Heart left ventricle (tissue), 13 donors: ENCODE data around the gene ADAMTSL1.

Experiments
- POLR2A ChIP-seq, 2 donors: fragments of 450-650 bp; IDR thresholded peaks; one replicate each; pipeline ENCODE4 v1.6.1; 2017; ENCODE audit warnings: antibody characterized with exemption in 2 of 2, mild to moderate bottlenecking in 2 of 2, moderate library complexity in 2 of 2
- TF ChIP-seq, protein P1 (sequence below), 12 donors: fragments of 200-600 bp; sonication (generic) in 4 of 12; IDR thresholded peaks; one replicate each; pipeline versions ENCODE4 v1.5.0 to v1.8.0; 2018 to 2022; ENCODE audit warnings: antibody characterized with exemption in 12 of 12, mild to moderate bottlenecking in 5 of 12
- donor health status: ischemic (EF 13 %, LVEDD 7.1; RV severe dilation, severe dysfunction).
- donor health status: DM: no; HTN: yes; CAD: no.
- donor health status: DM: no; HTN: no; CAD: no.
- donor health status: ischemic (EF 25% LVEDD 6.9; RV normal size, moderate dysfunction).
- donor health status: ischemic (EF 25% LVEDD 5.7; RV mildly dilated, moderate dysfunction).
- donor health status: ischemic (EF 35%, LVEDD 5.7; RV mildly dilated, moderate dysfunction).
- donor health status: nonischemic (EF 11% LVEDD 7.7; RV severe dilation, severe dysfunction).
- donor health status: DM: yes; HTN: yes; CAD: no.
- donor health status: PGD.
- donor health status: ischemic (EF 29% LVEDD 5.4; RV normal size, mild dysfunction).
- donor health status: nonischemic (EF 23%, LVEDD 6.1; RV moderate dilation, normal function).

DNA sequence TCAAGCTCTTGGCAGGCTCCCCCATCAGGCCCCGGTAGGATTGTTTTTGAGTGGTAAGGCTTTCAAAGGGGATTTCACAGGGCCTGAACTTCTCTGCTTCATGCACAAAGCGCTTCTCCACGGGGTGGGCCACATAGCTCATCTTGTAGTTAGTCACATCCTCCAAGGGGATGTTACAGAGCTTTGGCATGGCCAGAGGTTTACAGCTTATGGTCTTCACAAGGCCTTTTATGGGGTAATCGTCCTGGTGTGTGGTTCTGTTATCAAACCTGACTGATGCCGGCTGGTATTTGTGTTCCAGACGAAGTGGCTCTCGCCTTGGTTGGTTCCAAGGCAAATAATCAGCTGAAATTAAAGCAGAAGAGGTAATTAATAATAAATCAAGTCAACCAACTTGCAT, 454.8 kb downstream of the ADAMTSL1 start:
- TF ChIP-seq, protein P1, sequence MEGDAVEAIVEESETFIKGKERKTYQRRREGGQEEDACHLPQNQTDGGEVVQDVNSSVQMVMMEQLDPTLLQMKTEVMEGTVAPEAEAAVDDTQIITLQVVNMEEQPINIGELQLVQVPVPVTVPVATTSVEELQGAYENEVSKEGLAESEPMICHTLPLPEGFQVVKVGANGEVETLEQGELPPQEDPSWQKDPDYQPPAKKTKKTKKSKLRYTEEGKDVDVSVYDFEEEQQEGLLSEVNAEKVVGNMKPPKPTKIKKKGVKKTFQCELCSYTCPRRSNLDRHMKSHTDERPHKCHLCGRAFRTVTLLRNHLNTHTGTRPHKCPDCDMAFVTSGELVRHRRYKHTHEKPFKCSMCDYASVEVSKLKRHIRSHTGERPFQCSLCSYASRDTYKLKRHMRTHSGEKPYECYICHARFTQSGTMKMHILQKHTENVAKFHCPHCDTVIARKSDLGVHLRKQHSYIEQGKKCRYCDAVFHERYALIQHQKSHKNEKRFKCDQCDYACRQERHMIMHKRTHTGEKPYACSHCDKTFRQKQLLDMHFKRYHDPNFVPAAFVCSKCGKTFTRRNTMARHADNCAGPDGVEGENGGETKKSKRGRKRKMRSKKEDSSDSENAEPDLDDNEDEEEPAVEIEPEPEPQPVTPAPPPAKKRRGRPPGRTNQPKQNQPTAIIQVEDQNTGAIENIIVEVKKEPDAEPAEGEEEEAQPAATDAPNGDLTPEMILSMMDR (IDR thresholded peaks at IDR 0.05): no peak
- no peak for TF ChIP-seq POLR2A (IDR thresholded peaks at IDR 0.05)
